ENCODE results near the gene STARD7.

DNA sequence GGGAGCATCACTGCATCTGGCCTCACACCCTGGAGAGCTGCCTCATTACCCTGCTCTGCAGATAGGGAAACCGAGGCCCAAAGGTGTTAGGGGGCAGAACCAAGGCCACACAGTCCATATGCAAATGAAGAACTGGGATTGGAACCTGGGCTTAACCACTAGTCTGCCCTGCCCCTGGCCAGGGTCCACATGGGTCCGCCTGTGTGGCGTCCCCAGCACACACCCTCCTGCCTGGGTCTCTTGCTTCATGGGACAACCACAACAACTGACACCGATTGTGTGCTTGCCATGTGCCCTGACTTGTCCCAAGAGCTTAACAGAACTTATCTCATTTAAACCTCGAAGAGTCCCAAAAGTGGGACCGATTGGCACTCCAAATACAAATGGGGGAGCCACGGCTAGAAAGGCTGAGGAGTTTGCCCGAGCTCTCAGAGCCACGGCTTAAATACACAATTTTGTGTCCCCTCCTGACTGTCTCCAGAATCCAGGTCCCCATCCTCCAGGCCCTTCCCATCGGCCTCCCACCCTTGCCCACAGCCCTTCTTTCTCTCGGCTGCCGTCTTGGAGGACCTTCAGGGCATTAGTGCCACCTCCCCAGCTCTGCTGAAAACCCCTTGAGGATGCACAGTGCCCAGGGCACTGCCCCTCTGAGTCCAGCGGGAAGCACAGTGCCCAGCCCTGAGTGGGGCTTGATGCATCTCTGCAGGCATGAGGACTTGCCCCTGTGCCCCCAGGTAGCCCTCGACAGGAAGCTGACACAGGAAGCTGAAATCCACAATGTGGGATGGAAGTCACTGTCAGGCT lies 57.6 kb downstream of the STARD7 start:
- no peak for TF ChIP-seq EP300 (IDR thresholded peaks at IDR 0.05)
- TF ChIP-seq CTCF (IDR thresholded peaks at IDR 0.05), result no peak
- no peak for TF ChIP-seq POLR2AphosphoS5 (IDR thresholded peaks at IDR 0.05)
- TF ChIP-seq POLR2A (IDR thresholded peaks at IDR 0.05), result no peak

Data from sigmoid colon (tissue), 4 donors.